ENCODE measurements around the gene MC2R.

The MC2R gene

DNA sequence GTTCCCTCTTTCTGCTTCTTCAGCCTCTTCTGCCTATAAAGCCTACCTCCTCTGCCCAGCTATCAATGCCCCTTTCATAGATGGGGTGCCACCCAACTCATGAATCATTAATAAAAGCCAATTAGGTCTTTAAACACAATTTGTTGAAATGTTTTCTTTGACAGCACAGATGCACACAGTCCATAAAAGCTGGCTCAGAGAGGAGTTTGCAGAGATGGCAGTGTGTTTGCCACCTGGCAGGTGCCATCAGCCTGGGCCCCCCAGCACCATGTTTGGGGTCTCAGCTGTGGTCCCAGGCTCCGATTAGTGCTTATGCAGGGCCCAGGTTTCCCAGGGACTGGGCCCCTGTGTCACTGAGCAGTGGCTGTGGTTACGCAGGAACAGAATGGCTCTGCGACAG, 7.9 kb upstream of the MC2R start:
- TF ChIP-seq, protein P1, sequence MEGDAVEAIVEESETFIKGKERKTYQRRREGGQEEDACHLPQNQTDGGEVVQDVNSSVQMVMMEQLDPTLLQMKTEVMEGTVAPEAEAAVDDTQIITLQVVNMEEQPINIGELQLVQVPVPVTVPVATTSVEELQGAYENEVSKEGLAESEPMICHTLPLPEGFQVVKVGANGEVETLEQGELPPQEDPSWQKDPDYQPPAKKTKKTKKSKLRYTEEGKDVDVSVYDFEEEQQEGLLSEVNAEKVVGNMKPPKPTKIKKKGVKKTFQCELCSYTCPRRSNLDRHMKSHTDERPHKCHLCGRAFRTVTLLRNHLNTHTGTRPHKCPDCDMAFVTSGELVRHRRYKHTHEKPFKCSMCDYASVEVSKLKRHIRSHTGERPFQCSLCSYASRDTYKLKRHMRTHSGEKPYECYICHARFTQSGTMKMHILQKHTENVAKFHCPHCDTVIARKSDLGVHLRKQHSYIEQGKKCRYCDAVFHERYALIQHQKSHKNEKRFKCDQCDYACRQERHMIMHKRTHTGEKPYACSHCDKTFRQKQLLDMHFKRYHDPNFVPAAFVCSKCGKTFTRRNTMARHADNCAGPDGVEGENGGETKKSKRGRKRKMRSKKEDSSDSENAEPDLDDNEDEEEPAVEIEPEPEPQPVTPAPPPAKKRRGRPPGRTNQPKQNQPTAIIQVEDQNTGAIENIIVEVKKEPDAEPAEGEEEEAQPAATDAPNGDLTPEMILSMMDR (IDR thresholded peaks at IDR 0.05) = no peak

DNA sequence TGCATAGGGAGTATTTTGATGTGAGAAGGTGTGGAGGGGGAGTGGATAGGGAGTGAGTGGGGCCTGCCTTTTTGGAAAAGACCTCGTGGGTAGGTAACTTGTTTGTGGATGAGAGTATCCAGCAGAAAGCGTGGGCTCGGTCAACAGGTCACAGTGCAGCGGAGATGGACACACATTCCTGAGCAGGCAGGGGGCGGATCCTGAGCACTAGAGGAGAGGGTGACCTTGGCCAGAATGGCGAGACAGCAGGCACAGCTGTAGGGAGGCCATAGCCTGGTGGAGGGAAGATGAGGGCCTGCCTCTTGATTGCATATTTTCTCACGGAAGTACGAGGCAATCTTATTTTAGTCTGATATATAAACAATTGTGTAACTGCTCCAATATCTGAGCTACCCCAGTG, 3.6 kb upstream of the MC2R start:
- TF ChIP-seq, protein P1 (IDR thresholded peaks at IDR 0.05) = no peak

DNA sequence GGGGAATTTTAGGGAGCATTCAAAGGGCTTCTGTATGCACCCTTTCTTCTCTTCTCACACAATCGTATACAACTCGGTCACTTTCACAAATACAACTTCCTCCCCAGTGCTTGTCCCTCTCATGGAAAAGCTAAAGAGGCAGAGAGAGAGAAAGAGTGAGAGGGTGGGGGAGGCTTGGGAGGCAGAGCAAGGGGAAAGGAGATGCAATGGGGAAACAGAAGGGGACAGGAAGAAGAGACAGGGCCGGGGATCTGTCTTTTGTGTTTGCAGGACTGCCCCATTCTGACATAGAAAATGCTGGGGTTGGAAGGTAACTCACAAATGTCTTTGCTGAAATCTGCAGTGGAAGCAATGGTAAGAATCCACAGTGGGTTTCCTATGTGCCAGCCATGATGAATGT, 2.1 kb upstream of the MC2R start:
- TF ChIP-seq, protein P1 (IDR thresholded peaks at IDR 0.05) = no peak

DNA sequence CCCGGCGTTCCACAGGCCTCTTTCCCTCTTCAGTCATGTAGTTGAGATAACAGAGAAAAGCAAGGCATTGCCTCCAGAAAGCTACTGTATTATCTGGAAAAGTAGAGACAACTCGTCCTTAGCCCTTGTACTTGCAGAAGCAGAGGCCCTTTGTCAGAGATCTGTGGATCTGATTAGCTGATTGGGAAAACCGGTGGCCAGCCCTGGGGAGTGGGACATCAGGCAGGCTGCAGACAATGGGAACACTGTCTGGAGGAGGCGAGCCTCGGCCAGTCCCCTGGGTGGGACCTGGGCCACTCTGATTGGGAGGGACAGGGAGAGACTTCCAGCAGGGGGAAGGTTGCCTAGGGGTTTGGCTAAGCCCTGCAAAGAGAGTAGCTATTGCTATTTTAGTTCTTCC, 1.2 kb upstream of the MC2R start:
- TF ChIP-seq, protein P1 (IDR thresholded peaks at IDR 0.05) = no peak

DNA sequence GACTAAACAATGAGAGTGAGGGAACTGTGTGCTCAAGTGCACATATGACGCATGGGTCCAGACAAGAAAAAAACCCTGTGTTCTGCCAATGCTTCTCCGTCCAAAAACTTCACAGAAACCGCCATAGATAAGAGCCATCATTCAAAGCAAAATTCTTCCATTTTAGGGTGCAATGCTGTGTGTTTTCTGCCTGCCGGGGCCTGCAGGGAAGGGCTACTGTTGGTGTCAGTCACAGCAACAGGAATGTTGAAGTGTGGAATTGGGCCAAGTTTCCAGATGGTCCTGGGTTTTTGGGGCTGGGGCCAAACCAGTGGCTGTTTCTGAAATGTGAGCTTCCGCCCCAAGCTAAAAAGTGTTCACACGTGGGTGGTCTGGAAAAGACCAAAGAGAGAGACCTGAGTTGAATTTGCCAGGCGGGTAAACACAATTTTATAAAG, 677 bp upstream of the MC2R start:
- TF ChIP-seq, protein P1 (IDR thresholded peaks at IDR 0.05) = no peak

DNA sequence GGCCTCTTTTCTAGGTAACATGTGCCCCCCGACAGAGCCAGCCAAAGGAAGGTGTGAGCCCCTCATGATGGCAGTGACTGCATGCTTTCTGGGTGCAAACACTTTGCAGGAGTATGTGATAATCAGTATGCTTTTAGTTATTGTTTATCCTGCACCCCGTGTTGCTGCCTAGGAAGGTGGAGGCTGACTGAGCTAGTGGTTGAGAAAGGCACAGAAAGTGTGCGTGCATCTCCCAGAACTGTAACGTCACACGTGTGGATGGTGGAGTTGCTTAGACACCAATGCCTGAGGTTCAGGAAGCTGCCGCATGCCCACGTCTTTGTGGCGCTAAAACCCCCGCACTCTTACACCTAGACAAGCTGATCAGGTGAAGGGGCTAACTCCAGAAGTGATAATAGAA, 580 bp downstream of the MC2R start:
- TF ChIP-seq, protein P1 (IDR thresholded peaks at IDR 0.05) = no peak

DNA sequence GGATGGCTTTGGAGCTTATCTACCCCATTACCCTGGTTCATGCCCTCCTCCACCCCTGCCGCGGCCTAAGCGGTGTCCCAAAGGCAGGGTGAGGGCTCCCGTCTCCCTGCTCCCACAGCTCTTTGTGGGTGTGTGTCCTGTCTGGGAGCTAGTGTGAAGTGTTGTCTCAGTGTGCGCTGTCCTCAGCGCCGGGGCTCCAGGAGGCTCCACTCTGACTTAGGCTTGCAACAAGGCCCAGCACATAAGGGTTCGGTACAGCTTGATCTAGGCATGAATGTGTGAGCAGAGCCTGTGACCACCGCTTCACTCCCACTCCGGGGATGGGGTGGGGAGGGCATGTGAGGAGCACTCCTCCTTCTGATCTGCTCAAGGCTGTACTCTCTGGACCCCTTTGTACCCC, 1.2 kb downstream of the MC2R start:
- TF ChIP-seq, protein P1 (IDR thresholded peaks at IDR 0.05) = no peak

DNA sequence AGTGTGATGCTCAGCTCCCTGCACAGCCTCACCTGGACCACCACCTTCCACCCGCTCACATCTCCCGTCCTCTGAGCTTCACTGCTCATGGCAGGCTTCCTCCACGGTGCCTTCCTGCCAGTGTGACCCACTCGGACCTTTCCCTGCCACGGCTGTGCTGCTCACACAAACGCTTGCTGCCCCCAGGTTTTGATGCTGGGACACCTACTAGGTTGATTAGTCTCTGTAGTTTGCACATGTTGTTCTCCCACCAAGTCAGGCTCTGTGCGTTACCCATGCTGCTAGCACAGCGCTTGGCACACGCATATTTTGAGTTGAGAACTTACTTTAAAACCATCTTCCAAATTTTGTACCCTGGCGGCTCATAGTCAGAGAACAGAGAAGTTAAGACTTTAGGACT, 2.1 kb downstream of the MC2R start:
- TF ChIP-seq, protein P1 (IDR thresholded peaks at IDR 0.05) = no peak

All from LNCAP (cell line).